ENCODE measurements around the gene MR1.
A peak's percentile ranks its signal among the peaks of the same experiment; 100 is the strongest.

Gene MR1

GRCh38 chr1:181033799-181034451 lies at the start of gene MR1:
Gene MR1, plus strand, starts transcription at chr1:181033983. Its CDS starts 25 bp downstream, at chr1:181034008.
- peak; percentile 97 to 98 for ATAC-seq

GRCh38 chr1:180988253-180988752 lies 45.5 kb upstream of the MR1 start:
- ATAC-seq, result no peak

GRCh38 chr1:180994262-180994661 lies 39.5 kb upstream of the MR1 start:
- peak; percentile 93 to 96 for ATAC-seq

GRCh38 chr1:180997843-180998504 lies 35.8 kb upstream of the MR1 start:
- ATAC-seq, result no peak

GRCh38 chr1:181001091-181001780 lies 32.5 kb upstream of the MR1 start:
- no peak for ATAC-seq

- no peak for ATAC-seq
These were observed 31.1 kb upstream of the MR1 start for GRCh38 chr1:181002582-181003172.

GRCh38 chr1:181010789-181011188 lies 23.0 kb upstream of the MR1 start:
- ATAC-seq, result no peak

GRCh38 chr1:181011301-181012202 lies 22.2 kb upstream of the MR1 start:
- no peak for ATAC-seq

- ATAC-seq, result no peak
These were observed 21.5 kb upstream of the MR1 start for GRCh38 chr1:181012203-181012745.

GRCh38 chr1:181013144-181013543 lies 20.6 kb upstream of the MR1 start:
- no peak for ATAC-seq

- peak; percentile 63 for ATAC-seq
These were observed 19.1 kb upstream of the MR1 start for GRCh38 chr1:181014477-181015250.

- no peak for ATAC-seq
These were observed 18.6 kb upstream of the MR1 start for GRCh38 chr1:181015251-181015615.

- no peak for ATAC-seq
These were observed 17.2 kb upstream of the MR1 start for GRCh38 chr1:181016563-181016962.

- ATAC-seq, result no peak
These were observed 14.7 kb upstream of the MR1 start for GRCh38 chr1:181018901-181019681.

- no peak for ATAC-seq
These were observed 12.6 kb upstream of the MR1 start for GRCh38 chr1:181021159-181021558.

GRCh38 chr1:181021811-181022434 lies 11.9 kb upstream of the MR1 start:
- peak; percentile 58 to 62 for ATAC-seq

GRCh38 chr1:181023265-181024057 lies 10.3 kb upstream of the MR1 start:
- no peak for ATAC-seq

- no peak for ATAC-seq
These were observed 5.6 kb upstream of the MR1 start for GRCh38 chr1:181028196-181028595.

- no peak for ATAC-seq
These were observed 5.2 kb upstream of the MR1 start for GRCh38 chr1:181028615-181029014.
